IMR-90 (cell line): ENCODE measurements around the gene NCLN. TPM values are rescaled to one million over a fixed set of nuclear protein-coding genes. Genes with fewer than 3 reads are reported as not detected.

Experiments used
- ATAC-seq: fragments of 200-7000 bp; cut with Tn5 transposase; 2 replicates; pipeline ENCODE4 v1.9.1; 2020; ENCODE audit warnings: low read depth, mild to moderate bottlenecking, moderate library complexity
- BruUV-seq: library from RNA; stranded (reverse); fragments of 400-500 nt; replicated peaks from 2 replicates; lab custom pipeline; 2021; lab: Mats Ljungman, UMichigan
- CTCF ChIA-PET: fragments of 300-600 bp; formaldehyde crosslinking; extraction: SDS; loops from one replicate; lab custom pipeline; 2021; ENCODE audit warnings: antibody characterized with exemption; lab: Yijun Ruan, JAX
- POLR2A ChIA-PET: fragments of 300-600 bp; sonication (Branson Sonifier 250); formaldehyde crosslinking; loops from one replicate; lab custom pipeline; 2022; ENCODE audit warnings: antibody characterized with exemption; ENCODE audit not compliant: unreplicated experiment; lab: Charles Lee
- DNase-seq: peaks from one replicate; pipeline ENCODE4 v3.0.0; 2013
- H2AFZ ChIP-seq: replicated peaks from 2 replicates; pipeline ENCODE3; 2013; ENCODE audit warnings: low read length, mild to moderate bottlenecking; ENCODE audit not compliant: poor library complexity
- H2AK5ac ChIP-seq: 2 replicates; pipeline ENCODE4 v1.6.1; 2013; ENCODE audit warnings: low read depth, low read length, inconsistent platforms
- H2AK9ac ChIP-seq: replicated peaks from 2 replicates; pipeline ENCODE3; 2013; ENCODE audit warnings: mild to moderate bottlenecking, low read depth, low read length, moderate library complexity; ENCODE audit not compliant: poor library complexity
- H2BK120ac ChIP-seq: 2 replicates; pipeline ENCODE4 v1.6.1; 2013; ENCODE audit warnings: low read depth, low read length, inconsistent platforms
- H2BK15ac ChIP-seq: 3 replicates; pipeline ENCODE4 v1.6.1; 2013; ENCODE audit warnings: low read depth, low read length, inconsistent platforms
- H2BK20ac ChIP-seq: 2 replicates; pipeline ENCODE4 v1.6.1; 2013; ENCODE audit warnings: low read depth, mild to moderate bottlenecking, inconsistent platforms, low read length, moderate library complexity
- H2BK5ac ChIP-seq: 2 replicates; pipeline ENCODE4 v1.6.1; 2013; ENCODE audit warnings: mild to moderate bottlenecking, low read depth, low read length, inconsistent platforms; ENCODE audit not compliant: poor library complexity, severe bottlenecking
- H3K14ac ChIP-seq: replicated peaks from 2 replicates; pipeline ENCODE4 v1.6.1; 2013; ENCODE audit warnings: low read depth, low read length, inconsistent platforms
- H3K18ac ChIP-seq: 2 replicates; pipeline ENCODE4 v1.6.1; 2013; ENCODE audit warnings: low read depth, low read length, control low read depth
- H3K23ac ChIP-seq: 2 replicates; pipeline ENCODE4 v1.6.1; 2013; ENCODE audit warnings: low read depth, low read length, inconsistent platforms
- H3K27ac ChIP-seq: 2 replicates; pipeline ENCODE4 v1.5.1; 2013; ENCODE audit warnings: mild to moderate bottlenecking, control low read depth, low read length; ENCODE audit not compliant: insufficient read depth
- H3K27me3 ChIP-seq: 2 replicates; pipeline ENCODE4 v1.6.1; 2013; ENCODE audit warnings: low read length; ENCODE audit not compliant: control insufficient read depth, insufficient read depth
- H3K36me3 ChIP-seq: 2 replicates; pipeline ENCODE4 v1.6.1; 2013; ENCODE audit warnings: low read length, mixed read lengths; ENCODE audit not compliant: control insufficient read depth, insufficient read depth
- H3K4ac ChIP-seq: 2 replicates; pipeline ENCODE4 v1.6.1; 2013; ENCODE audit warnings: low read depth, low read length, inconsistent platforms
- H3K4me1 ChIP-seq: 2 replicates; pipeline ENCODE4 v1.6.1; 2013; ENCODE audit warnings: low read length, mixed read lengths; ENCODE audit not compliant: control insufficient read depth, insufficient read depth
- H3K4me2 ChIP-seq: 2 replicates; pipeline ENCODE4 v1.6.1; 2013; ENCODE audit warnings: low read depth, mild to moderate bottlenecking, control low read depth, low read length, moderate library complexity
- H3K4me3 ChIP-seq: 2 replicates; pipeline ENCODE4 v1.5.1; 2013; ENCODE audit warnings: low read depth, mild to moderate bottlenecking, control low read depth, low read length, moderate library complexity; ENCODE audit not compliant: insufficient read depth
- H3K56ac ChIP-seq: 2 replicates; pipeline ENCODE4 v1.6.1; 2013; ENCODE audit warnings: low read length, inconsistent platforms; ENCODE audit not compliant: insufficient read depth; ENCODE audit errors: extremely low read depth
- H3K79me1 ChIP-seq, 2 experiments: 2 replicates each; pipeline ENCODE4 v1.6.1; 2013; ENCODE audit warnings: low read length in 2 of 2, inconsistent platforms in 1 of 2, low read depth in 1 of 2
- H3K9ac ChIP-seq: 2 replicates; pipeline ENCODE4 v1.6.1; 2013; ENCODE audit warnings: low read depth, low read length, control low read depth
- H3K9me1 ChIP-seq: 2 replicates; pipeline ENCODE4 v1.6.1; 2013; ENCODE audit warnings: low read length, inconsistent platforms; ENCODE audit not compliant: insufficient read depth
- H3K9me3 ChIP-seq: 2 replicates; pipeline ENCODE4 v1.6.1; 2013; ENCODE audit warnings: low read length; ENCODE audit not compliant: control insufficient read depth, insufficient read depth
- H4K20me1 ChIP-seq: 2 replicates; pipeline ENCODE4 v1.6.1; 2013; ENCODE audit warnings: low read length, inconsistent platforms; ENCODE audit not compliant: insufficient read depth
- H4K5ac ChIP-seq: 2 replicates; pipeline ENCODE4 v1.6.1; 2013; ENCODE audit warnings: mild to moderate bottlenecking, low read depth, low read length, control low read depth
- H4K8ac ChIP-seq, 2 experiments: 2 replicates each; pipeline ENCODE4 v1.6.1; 2013; ENCODE audit warnings: low read depth in 2 of 2, low read length in 2 of 2, control low read depth in 1 of 2, inconsistent platforms in 1 of 2
- H4K91ac ChIP-seq: 2 replicates; pipeline ENCODE4 v1.6.1; 2013; ENCODE audit warnings: low read depth, low read length, inconsistent platforms; ENCODE audit not compliant: insufficient read depth
- MAFK ChIP-seq: IDR thresholded peaks from 2 replicates; pipeline ENCODE4 v1.6.1; 2012; ENCODE audit warnings: low read depth, low read length, improper control_type of control experiment
- WGBS, 2 experiments: methylation state at CpG; one replicate each; pipeline versions ENCODE4 v1.1.5 to v1.1.7; 2013; ENCODE audit warnings: missing lambda C conversion rate in 2 of 2; ENCODE audit not compliant: insufficient read length in 1 of 2; ENCODE audit errors: extremely low coverage in 2 of 2; 5-methylcytosine and 5-hydroxymethylcytosine counted together
- dilution Hi-C: fragments of 300-500 bp; cut with HindIII; formaldehyde crosslinking; loops from one replicate; pipeline ENCODE4 v1.14.3; 2018; ENCODE audit warnings: low sequenced_read_pairs; ENCODE audit not compliant: unreplicated experiment
- in situ Hi-C: fragments of 300-500 bp; cut with MboI; formaldehyde crosslinking; loops from 3 replicates; pipeline ENCODE4 v1.14.3; 2019; ENCODE audit warnings: low sequenced_read_pairs, inconsistent platforms, mixed read lengths
- intact Hi-C: fragments of 100-400 bp; cut with micrococcal nuclease; formaldehyde crosslinking; loops from 2 replicates; pipeline ENCODE4 v1.10.0; 2022
- polyA plus RNA-seq, 3 experiments: library from polyadenylated mRNA; depleted of rRNA; stranded (reverse); fragments of >200 nt; gene quantifications; 2 replicates each; pipeline ENCODE4 v1.2.3, GENCODE V29; 2012; ENCODE audit warnings: low replicate concordance in 1 of 3
- total RNA-seq: library from RNA; depleted of rRNA; stranded (reverse); fragments of >200 nt; gene quantifications from 2 replicates; pipeline ENCODE4 v1.2.3, GENCODE V29; 2012

The NCLN gene
- total and polyA plus RNA-seq, 2 of the 4 experiments (the other 2 are of a cell fraction) = 32.8 to 90.8 TPM

- Histone ChIP-seq H3K27ac (no peak overlapping the region), H2BK5ac (no peak overlapping the region), H3K9me3 (no peaks in the 10 kb centered on the region), H4K5ac (no peak overlapping the region), H4K91ac (no peak overlapping the region), H2BK15ac (no peak overlapping the region), H4K20me1 (no peaks in the 10 kb centered on the region), H3K79me1 (no peaks in the 10 kb centered on the region), H2AK9ac (no peak overlapping the region), H2AK5ac (no peak overlapping the region), H4K8ac (no peak overlapping the region), H3K4me3 (no peak overlapping the region), H3K23ac (no peak overlapping the region), H3K4me1 (no peaks in the 10 kb centered on the region), H3K27me3 (peaks cover 4% of the 10 kb centered on the region), H2AFZ (no peak overlapping the region), H3K4me2 (no peak overlapping the region), H3K14ac (no peak overlapping the region), H3K56ac (no peak overlapping the region), H2BK20ac (no peak overlapping the region), H2BK120ac (no peak overlapping the region), H3K9me1 (no peaks in the 10 kb centered on the region), H3K18ac (no peak overlapping the region), H3K9ac (no peak overlapping the region), H3K36me3 (no peaks in the 10 kb centered on the region), H3K4ac (no peak overlapping the region)
- WGBS, 2 experiments = 80% methylated on average over 1 of the region's 7 CpGs; no CpG with 5 or more reads in 1 of the 2 experiments
- BruUV-seq = no TSS peak
- ATAC-seq (no peak), DNase-seq (no peak)
- in situ Hi-C loops = no loop called here
- no peak for TF ChIP-seq MAFK
- dilution Hi-C loops = no loop called here
- intact Hi-C loops = no loop called here
- ChIA-PET POLR2A (no interaction called here), CTCF (no interaction called here)
Observed at GRCh38 chr19:3238066-3238561, 52.4 kb downstream of the NCLN start.
